Uterus (tissue), 2 donors: Measurements from ENCODE around the gene HOXB7.

Experiments
- CTCF ChIP-seq, 4 experiments: fragments of 200-600 bp in 2 of 4; fragments of 450-650 bp in 2 of 4; sonication (generic) in 2 of 4; IDR thresholded peaks; one replicate each; pipeline ENCODE4 v1.5.1; 2016 to 2019; ENCODE audit warnings: antibody characterized with exemption in 4 of 4, mild to moderate bottlenecking in 2 of 4, moderate library complexity in 1 of 4
- POLR2A ChIP-seq, 2 donors: fragments of 450-650 bp; IDR thresholded peaks; one replicate each; pipeline ENCODE4 v1.6.1; 2016; ENCODE audit warnings: antibody characterized with exemption in 2 of 2, mild to moderate bottlenecking in 1 of 2, moderate library complexity in 1 of 2

GRCh38 chr17:48569240-48569582, 41.6 kb downstream of the HOXB7 start:
- TF ChIP-seq POLR2A (IDR thresholded peaks at IDR 0.05) (no peak), CTCF (IDR thresholded peaks at IDR 0.05) (no peak)
